VCaP (cell line): ENCODE measurements around the gene CEP164.

Experiments
- H3K27ac ChIP-seq: fragments of 450-650 bp; 2 replicates; pipeline ENCODE4 v1.5.1; 2017
- TF ChIP-seq, protein P1 (sequence below): fragments of 450-650 bp; conservative IDR thresholded peaks from 2 replicates; pipeline ENCODE4 v1.5.1; 2017; ENCODE audit warnings: mild to moderate bottlenecking, moderate library complexity

The CEP164 gene

GRCh38 chr11:117407016-117407415 is 79.4 kb downstream of the CEP164 start:
- TF ChIP-seq, protein P1, sequence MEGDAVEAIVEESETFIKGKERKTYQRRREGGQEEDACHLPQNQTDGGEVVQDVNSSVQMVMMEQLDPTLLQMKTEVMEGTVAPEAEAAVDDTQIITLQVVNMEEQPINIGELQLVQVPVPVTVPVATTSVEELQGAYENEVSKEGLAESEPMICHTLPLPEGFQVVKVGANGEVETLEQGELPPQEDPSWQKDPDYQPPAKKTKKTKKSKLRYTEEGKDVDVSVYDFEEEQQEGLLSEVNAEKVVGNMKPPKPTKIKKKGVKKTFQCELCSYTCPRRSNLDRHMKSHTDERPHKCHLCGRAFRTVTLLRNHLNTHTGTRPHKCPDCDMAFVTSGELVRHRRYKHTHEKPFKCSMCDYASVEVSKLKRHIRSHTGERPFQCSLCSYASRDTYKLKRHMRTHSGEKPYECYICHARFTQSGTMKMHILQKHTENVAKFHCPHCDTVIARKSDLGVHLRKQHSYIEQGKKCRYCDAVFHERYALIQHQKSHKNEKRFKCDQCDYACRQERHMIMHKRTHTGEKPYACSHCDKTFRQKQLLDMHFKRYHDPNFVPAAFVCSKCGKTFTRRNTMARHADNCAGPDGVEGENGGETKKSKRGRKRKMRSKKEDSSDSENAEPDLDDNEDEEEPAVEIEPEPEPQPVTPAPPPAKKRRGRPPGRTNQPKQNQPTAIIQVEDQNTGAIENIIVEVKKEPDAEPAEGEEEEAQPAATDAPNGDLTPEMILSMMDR = no peak
- H3K27ac ChIP-seq = no peak overlapping the region

- no peak overlapping the region for H3K27ac ChIP-seq
- TF ChIP-seq, protein P1 = no peak
These were observed 80.7 kb downstream of the CEP164 start for GRCh38 chr11:117408356-117408755.

DNA sequence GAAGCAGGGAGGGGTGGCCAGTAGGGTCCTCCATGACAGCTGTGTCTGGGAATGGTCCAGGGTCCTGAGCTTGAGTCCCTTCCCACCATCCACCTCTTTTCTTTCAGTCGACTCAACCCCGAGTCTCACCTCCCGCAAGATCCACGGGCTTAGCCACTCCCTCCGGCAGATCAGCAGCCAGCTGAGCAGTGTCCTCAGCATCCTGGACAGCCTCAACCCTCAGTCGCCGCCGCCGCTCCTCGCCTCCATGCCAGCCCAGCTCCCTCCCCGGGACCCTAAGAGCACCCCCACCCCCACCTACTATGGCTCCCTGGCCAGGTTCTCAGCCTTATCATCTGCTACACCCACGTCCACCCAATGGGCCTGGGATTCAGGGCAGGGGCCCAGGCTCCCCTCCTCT is 81.9 kb downstream of the CEP164 start:
- H3K27ac ChIP-seq = no peak overlapping the region

GRCh38 chr11:117410238-117410637 is 82.6 kb downstream of the CEP164 start:
- H3K27ac ChIP-seq = no peak overlapping the region
- TF ChIP-seq, protein P1 = no peak

More for the DNA sequence above, 81.9 kb downstream of the CEP164 start:
- TF ChIP-seq, protein P1 = no peak

- no peak overlapping the region for H3K27ac ChIP-seq
- TF ChIP-seq, protein P1 = no peak
These were observed 83.4 kb downstream of the CEP164 start for GRCh38 chr11:117410861-117411710.

GRCh38 chr11:117411736-117412135 is 84.1 kb downstream of the CEP164 start:
- no peak overlapping the region for H3K27ac ChIP-seq
- TF ChIP-seq, protein P1 = no peak

- no peak overlapping the region for H3K27ac ChIP-seq
- TF ChIP-seq, protein P1 = no peak
These were observed 84.5 kb downstream of the CEP164 start for GRCh38 chr11:117412176-117412575.
